Pancreas (tissue), 10 donors: ENCODE data around the gene AMZ1. TPM values are rescaled to one million over a fixed set of nuclear protein-coding genes. Genes with fewer than 3 reads are reported as not detected.
"Not testable (repeated sequence)": the region's sequence is repeated elsewhere in the genome, so short reads cannot be mapped to it uniquely, and the experiment has no call there.

ENCODE experiments used
- ATAC-seq, 4 donors: fragments of 200-7000 bp; cut with Tn5 transposase; one replicate each; pipeline versions ENCODE4 v1.8.0 to v1.9.1; 2020; ENCODE audit warnings: mild to moderate bottlenecking in 4 of 4, moderate library complexity in 4 of 4
- DNase-seq, 6 donors: peaks; one replicate each; pipeline ENCODE4 v3.0.0-alpha.2; 2020
- FAIRE-seq: peaks from 2 replicates; lab custom pipeline; 2012; peaks lifted over from hg19 to GRCh38; lab: Jason Lieb, UNC
- H3K27ac ChIP-seq, 4 donors: fragments of 200-600 bp; sonication (generic); 1 replicate in 3 of 4; 2 replicates in 1 of 4; pipeline versions ENCODE4 v1.5.0 to v1.8.0; 2020
- H3K27me3 ChIP-seq, 4 donors: fragments of 200-600 bp; one replicate each; pipeline ENCODE4 v1.8.0; 2021
- H3K36me3 ChIP-seq, 3 donors: fragments of 200-600 bp; sonication (generic) in 1 of 3; one replicate each; pipeline versions ENCODE4 v1.5.0 to v1.8.0; 2020 to 2021
- H3K4me1 ChIP-seq, 3 donors: fragments of 200-600 bp; one replicate each; pipeline ENCODE4 v1.8.0; 2021
- H3K4me3 ChIP-seq, 4 donors: fragments of 200-600 bp; sonication (generic) in 2 of 4; one replicate each; pipeline versions ENCODE4 v1.5.0 to v1.8.0; 2020 to 2021
- H3K9me3 ChIP-seq, 4 donors: fragments of 200-600 bp; one replicate each; pipeline ENCODE4 v1.8.0; 2021
- WGBS, 2 donors: extraction: QIAGEN DNeasy Blood & Tissue Kit; methylation state at CpG; one replicate each; pipeline ENCODE4 v1.1.7; 2013; 5-methylcytosine and 5-hydroxymethylcytosine counted together
- intact Hi-C, 3 donors: fragments of 100-400 bp; cut with DNase I; formaldehyde crosslinking; loops; one replicate each; pipeline versions ENCODE4 v1.11.1 to v1.14.2; 2022
- polyA plus RNA-seq, 2 donors: library from polyadenylated mRNA; stranded (reverse); fragments of 200-250 nt; gene quantifications; one replicate each; pipeline ENCODE4 v1.2.3, GENCODE V29; 2013
- total RNA-seq, 6 donors: library from RNA; stranded (reverse); fragmentation: NEBNext Ultra II Directional in 4 of 6; extraction: Animal tissue kit (Norgen Biotek cat#: 25700) in 4 of 6; gene quantifications; one replicate each; pipeline versions ENCODE4 v1.2.1 to v1.2.4, GENCODE V29; 2021 to 2023
- TF ChIP-seq, protein P1 (sequence below), 4 donors: fragments of 200-600 bp; sonication (generic) in 3 of 4; IDR thresholded peaks; one replicate each; pipeline versions ENCODE4 v1.5.0 to v1.8.0; 2021; ENCODE audit warnings: antibody characterized with exemption in 4 of 4
- donor health status: healthy with polysubstance abuse.
- donor health status: DM: no; HTN: no; CAD: no; lungs with moderate emphysema.
- donor health status: DM: no; HTN: no; CAD: no.
- donor health status: control.
- donor health status: control.
- donor health status: Bipolar disorder and iron deficiency.
- donor health status: DM: yes; HTN: yes; CAD: no.
- donor health status: DM: no; HTN: no; CAD: no.
- donor health status: DM: no; HTN: no; CAD: no.
- donor health status: DM: yes; HTN: yes; CAD: no.

The AMZ1 gene
- total and polyA plus RNA-seq, 8 donors, result 0.04 to 0.19 (median 0.05) TPM; not detected in 5

DNA sequence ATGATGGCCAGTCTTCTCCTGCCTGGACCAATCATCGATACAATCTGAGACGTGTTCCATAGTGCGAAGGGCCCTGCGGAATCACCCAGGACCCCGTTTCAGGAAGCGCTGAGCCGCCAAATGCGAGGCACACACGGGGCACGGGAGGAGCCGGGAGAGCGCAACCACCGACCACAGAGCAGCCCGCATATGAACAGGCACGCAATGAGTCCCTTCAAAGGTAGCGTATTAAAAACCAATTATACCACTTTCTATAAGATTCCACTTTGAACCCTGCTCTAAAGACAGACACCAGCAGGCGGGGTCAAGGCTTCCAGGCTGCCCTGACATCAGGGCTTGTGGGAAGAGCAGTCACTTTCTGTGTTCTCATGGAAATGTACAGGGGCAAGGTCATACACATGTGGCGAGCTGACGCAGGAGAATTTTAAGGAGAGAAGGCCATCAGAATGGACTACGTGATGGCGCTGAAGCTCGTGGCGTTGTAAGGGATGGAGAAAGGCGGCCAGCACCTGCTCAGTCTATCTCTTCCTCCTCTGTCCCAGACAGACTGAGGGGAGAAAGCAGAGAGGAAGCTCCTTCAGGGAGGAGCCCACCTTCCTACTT, 46.2 kb downstream of the AMZ1 start:
- WGBS, 2 donors, result 93 to 94% methylated on average over 24 of the region's 24 CpGs
- ATAC-seq, result no peak
- no peaks in the 10 kb centered on the region for H3K27me3 ChIP-seq
- no peaks in the 10 kb centered on the region for H3K4me1 ChIP-seq
- H3K4me3 ChIP-seq, result no peak overlapping the region
- no peaks in the 10 kb centered on the region for H3K9me3 ChIP-seq
- no peak for FAIRE-seq
- no peak overlapping the region for H3K27ac ChIP-seq
- TF ChIP-seq, protein P1, sequence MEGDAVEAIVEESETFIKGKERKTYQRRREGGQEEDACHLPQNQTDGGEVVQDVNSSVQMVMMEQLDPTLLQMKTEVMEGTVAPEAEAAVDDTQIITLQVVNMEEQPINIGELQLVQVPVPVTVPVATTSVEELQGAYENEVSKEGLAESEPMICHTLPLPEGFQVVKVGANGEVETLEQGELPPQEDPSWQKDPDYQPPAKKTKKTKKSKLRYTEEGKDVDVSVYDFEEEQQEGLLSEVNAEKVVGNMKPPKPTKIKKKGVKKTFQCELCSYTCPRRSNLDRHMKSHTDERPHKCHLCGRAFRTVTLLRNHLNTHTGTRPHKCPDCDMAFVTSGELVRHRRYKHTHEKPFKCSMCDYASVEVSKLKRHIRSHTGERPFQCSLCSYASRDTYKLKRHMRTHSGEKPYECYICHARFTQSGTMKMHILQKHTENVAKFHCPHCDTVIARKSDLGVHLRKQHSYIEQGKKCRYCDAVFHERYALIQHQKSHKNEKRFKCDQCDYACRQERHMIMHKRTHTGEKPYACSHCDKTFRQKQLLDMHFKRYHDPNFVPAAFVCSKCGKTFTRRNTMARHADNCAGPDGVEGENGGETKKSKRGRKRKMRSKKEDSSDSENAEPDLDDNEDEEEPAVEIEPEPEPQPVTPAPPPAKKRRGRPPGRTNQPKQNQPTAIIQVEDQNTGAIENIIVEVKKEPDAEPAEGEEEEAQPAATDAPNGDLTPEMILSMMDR (IDR thresholded peaks at IDR 0.05), result no peak
- peak in 2 of 6 donors; percentile 20 to 47 for DNase-seq
- intact Hi-C loops, result no loop called here
- H3K36me3 ChIP-seq, result peaks cover 0 to 4% (median 0%) of the 10 kb centered on the region in 3 donors

DNA sequence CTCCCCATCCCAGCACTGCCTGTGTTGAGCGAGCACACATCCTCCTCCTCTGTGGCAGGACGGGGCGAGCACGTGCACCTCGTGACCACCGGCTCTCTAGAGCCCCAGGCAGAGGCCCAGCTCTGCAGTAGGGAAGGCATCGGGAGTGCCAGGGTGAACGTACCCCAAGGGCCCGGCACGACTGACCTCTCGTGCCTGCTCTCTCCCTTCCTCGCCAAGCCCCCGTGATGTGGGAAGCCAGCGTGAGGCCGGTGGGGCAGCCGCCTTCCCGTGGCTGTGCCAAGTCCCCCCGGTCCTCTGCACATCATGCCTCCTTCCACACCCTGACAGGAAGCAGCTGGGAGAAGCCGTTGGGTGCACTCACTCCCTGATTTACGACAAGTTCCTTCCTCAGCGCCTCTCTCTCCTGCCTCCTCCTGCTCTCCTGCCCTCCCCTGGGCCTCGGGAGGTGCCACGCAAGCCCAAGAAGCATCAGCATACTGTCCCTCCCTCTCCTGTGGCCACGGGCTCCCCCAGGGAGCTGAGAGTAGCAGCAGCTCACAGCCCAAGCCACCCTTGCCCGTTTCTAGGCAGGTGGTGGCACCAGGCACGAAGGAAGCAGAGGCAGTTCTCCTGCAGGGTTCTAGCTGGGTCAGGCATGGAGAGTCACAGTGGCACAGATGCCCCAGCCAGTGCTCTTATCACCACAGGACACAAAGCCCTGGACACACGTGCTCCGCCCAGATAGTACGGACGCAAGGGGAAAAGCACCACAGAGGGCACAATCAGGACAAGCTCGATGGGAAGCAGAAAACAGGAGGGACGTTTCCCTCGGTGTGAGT, 47.0 kb downstream of the AMZ1 start:
- ATAC-seq (peak in 3 of 4 donors; percentile 58 to 63 (median 62)), DNase-seq (peak in 2 of 6 donors; percentile 47 to 62), FAIRE-seq (no peak)
- H3K36me3 ChIP-seq, result peaks cover 0 to 4% (median 0%) of the 10 kb centered on the region in 3 donors
- TF ChIP-seq, protein P1 (IDR thresholded peaks at IDR 0.05), result no peak
- H3K4me1 ChIP-seq, result no peaks in the 10 kb centered on the region
- H3K27ac ChIP-seq, result peak overlapping the region in 1 of 4 donors; percentile 33
- WGBS, 2 donors, result 78 to 83% methylated on average over 26 to 33 of the region's 33 CpGs
- no peak overlapping the region for H3K4me3 ChIP-seq
- no peaks in the 10 kb centered on the region for H3K27me3 ChIP-seq
- H3K9me3 ChIP-seq, result no peaks in the 10 kb centered on the region
- intact Hi-C loops, result no loop called here

DNA sequence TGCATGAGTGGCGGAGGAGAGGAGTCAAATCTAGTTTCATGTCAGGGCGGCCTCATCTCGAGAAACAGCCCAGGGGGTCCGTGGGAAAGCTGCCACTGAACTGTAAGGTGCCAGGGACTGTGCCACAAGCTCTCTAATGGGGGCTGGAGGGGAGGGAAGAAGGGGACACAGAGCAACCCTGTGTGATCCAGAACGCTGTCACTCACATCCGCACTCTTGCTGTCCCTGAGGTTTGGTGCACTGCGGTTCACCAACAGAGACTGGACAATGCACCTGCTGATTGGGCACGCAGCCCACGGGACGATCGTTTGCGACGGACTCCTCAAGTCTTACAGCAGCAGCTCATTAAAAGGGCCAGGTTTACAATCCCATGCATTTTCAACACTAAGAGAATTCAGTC, 47.7 kb downstream of the AMZ1 start:
- intact Hi-C loops, result no loop called here
- TF ChIP-seq, protein P1 (IDR thresholded peaks at IDR 0.05), result no peak
- H3K36me3 ChIP-seq, result no peaks in the 10 kb centered on the region
- no peak for ATAC-seq
- FAIRE-seq, result no peak
- no peak overlapping the region for H3K27ac ChIP-seq
- no peaks in the 10 kb centered on the region for H3K4me1 ChIP-seq
- WGBS, 2 donors, result 89% methylated on average over 13 of the region's 13 CpGs
- H3K9me3 ChIP-seq, result no peaks in the 10 kb centered on the region
- H3K27me3 ChIP-seq, result no peaks in the 10 kb centered on the region
- DNase-seq, result peak in 1 of 6 donors; percentile 24
- H3K4me3 ChIP-seq, result no peak overlapping the region

DNA sequence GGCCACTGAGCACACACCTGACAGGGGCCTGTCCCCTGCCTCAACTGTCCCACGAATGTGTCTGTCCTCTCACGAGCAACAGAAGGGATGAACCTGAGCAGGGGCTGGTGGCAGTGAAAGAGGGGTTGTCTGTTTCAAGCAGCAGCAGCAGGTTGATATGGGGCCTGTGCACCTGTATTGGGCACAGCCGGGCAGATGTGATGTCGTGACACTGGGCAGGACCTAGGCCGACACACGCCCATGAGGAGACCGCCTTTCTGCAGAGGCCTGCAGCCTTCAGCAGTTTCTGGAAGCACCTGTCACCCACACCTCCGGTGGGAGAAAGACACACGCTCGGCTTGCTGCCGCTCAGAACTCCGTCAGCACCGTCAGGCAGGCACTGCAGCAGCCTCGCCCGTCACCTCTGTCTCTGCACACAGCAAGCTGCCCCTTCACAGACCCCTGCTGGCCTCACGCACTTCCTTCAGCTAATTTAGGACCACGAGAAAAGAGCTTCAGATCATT, 48.5 kb downstream of the AMZ1 start:
- no peak for FAIRE-seq
- TF ChIP-seq, protein P1 (IDR thresholded peaks at IDR 0.05), result no peak
- Histone ChIP-seq H3K36me3 (no peaks in the 10 kb centered on the region), H3K4me1 (no peaks in the 10 kb centered on the region), H3K4me3 (no peak overlapping the region), H3K27ac (no peak overlapping the region), H3K9me3 (no peaks in the 10 kb centered on the region), H3K27me3 (no peaks in the 10 kb centered on the region)
- intact Hi-C loops, result no loop called here
- WGBS, 2 donors, result 91 to 92% methylated on average over 17 of the region's 17 CpGs
- ATAC-seq, result no peak
- peak in 2 of 6 donors; percentile 10 to 35 for DNase-seq

DNA sequence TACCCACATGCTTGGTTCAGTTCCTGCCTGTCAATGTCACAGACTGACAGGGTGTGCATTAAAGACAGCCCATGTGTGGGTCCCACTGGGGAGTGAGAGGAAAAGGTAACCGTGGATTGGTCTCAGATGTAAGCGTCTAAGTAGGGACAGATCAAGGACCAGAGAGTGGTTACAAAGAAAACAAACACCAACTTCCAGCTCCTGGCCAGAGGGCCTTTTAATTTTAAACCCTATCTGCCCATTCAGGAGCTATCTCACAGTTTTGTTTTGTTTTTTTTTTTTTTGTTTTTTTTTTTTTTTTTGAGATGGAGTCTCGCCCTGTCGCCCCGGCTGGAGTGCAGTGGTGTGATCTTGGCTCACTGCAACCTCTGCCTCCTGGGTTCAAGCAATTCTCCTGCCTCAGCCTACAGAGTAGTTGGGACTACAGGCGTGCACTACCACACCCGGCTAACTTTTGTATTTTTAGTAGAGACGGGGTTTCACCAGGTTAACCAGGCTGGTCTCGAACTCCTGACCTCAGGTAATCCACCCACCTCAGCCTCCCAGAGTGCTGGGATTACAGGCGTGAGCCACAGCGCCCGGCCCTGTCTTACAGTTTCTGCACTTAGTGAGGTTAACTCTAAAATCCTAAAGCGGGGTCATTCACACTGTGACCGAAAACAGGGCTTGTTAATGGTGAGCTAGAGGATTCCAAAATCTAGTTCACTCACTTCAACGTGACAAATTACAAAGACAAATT, 49.2 kb downstream of the AMZ1 start:
- FAIRE-seq, H3K4me3 ChIP-seq, ATAC-seq, intact Hi-C loops, H3K27me3 ChIP-seq, H3K4me1 ChIP-seq, H3K27ac ChIP-seq, H3K36me3 ChIP-seq, H3K9me3 ChIP-seq: not testable (repeated sequence)
- WGBS, 2 donors, result 93% methylated on average over 15 of the region's 15 CpGs
- DNase-seq, result peak in 1 of 6 donors; percentile 9
